Keratinocyte (primary cell): ENCODE data around the gene REM1.

Source experiments
- EZH2 ChIP-seq: IDR thresholded peaks from one replicate; pipeline ENCODE4 v1.6.1; 2012; ENCODE audit warnings: inconsistent platforms, mild to moderate bottlenecking, low read length, moderate library complexity
- TF ChIP-seq, protein P1 (sequence below), 3 experiments: IDR thresholded peaks in 1 of 3; conservative IDR thresholded peaks in 1 of 3; optimal IDR thresholded peaks in 1 of 3; 2 replicates in 2 of 3; 3 replicates in 1 of 3; pipeline versions ENCODE3 to v1.5.1; 2011; ENCODE audit warnings: low read length in 3 of 3, mild to moderate bottlenecking in 3 of 3, moderate library complexity in 2 of 3, control low read depth in 1 of 3, inconsistent platforms in 1 of 3; ENCODE audit not compliant: insufficient read depth in 2 of 3; ENCODE audit errors: extremely low read depth in 1 of 3

- no peak for TF ChIP-seq EZH2
- TF ChIP-seq, protein P1, sequence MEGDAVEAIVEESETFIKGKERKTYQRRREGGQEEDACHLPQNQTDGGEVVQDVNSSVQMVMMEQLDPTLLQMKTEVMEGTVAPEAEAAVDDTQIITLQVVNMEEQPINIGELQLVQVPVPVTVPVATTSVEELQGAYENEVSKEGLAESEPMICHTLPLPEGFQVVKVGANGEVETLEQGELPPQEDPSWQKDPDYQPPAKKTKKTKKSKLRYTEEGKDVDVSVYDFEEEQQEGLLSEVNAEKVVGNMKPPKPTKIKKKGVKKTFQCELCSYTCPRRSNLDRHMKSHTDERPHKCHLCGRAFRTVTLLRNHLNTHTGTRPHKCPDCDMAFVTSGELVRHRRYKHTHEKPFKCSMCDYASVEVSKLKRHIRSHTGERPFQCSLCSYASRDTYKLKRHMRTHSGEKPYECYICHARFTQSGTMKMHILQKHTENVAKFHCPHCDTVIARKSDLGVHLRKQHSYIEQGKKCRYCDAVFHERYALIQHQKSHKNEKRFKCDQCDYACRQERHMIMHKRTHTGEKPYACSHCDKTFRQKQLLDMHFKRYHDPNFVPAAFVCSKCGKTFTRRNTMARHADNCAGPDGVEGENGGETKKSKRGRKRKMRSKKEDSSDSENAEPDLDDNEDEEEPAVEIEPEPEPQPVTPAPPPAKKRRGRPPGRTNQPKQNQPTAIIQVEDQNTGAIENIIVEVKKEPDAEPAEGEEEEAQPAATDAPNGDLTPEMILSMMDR (optimal IDR thresholded peaks at IDR 0.05 in 1 of 3, IDR thresholded peaks at IDR 0.05 in 1 of 3, conservative IDR thresholded peaks at IDR 0.05 in 1 of 3; ENCODE audit: extremely low read depth in 1 of 3, insufficient read depth in 2 of 3, low read length in 3 of 3), result no peak
Measured at GRCh38 chr20:31523361-31524283, 48.5 kb downstream of the REM1 start.
